ENCODE measurements around the gene DDC. TPM values are rescaled to one million over a fixed set of nuclear protein-coding genes. Genes with fewer than 3 reads are reported as not detected.
"Not testable (repeated sequence)": the region's sequence is repeated elsewhere in the genome, so short reads cannot be mapped to it uniquely, and the experiment has no call there.

The DDC gene
- total RNA-seq, 1 experiment from 2014 or later = 0.35 TPM

DNA sequence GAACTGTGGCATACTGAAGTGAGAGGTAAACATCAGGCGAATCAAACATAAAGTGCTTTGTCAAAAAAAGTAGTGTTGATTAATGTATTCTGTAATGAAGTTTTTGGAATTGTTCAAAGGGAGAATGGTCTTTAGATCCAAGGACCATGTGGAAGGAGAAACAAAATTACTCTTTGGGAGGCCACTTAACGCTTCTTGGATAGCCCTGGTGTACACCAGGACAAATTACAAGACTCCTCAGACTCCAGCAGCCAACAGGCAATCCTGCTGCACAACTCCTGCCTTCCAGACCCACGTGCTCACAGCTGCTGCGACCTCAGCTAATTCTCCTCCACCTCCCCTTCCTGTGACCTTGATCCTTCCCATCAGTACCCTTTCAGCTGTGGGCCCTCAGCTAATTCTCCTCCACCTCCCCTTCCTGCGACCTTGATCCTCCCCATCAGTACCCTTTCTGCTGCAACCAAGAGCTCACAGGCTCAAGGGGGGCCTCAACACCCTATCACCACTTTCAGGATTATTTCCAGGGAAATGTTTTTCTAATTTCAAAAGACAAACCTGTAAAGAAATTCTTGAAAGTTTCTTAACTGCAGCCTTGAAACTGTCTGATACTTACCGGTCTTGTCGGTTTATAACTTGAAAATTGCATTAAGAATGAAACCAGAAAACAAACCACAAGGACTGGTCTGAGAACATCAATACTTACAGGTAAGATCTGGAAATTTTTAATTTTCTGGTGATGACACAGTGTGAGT lies 29.7 kb upstream of the DDC start:
- H3K36me3 ChIP-seq (replicated peaks; ENCODE audit: control insufficient read depth, insufficient read depth, low read length) = peaks cover 4% of the 10 kb centered on the region
- H3K27me3 ChIP-seq (ENCODE audit: control insufficient read depth, insufficient read depth, low read length) = no peaks in the 10 kb centered on the region
- DNase-seq = no peak
- no peak overlapping the region for H3K4me3 ChIP-seq (ENCODE audit: insufficient read depth, low read depth, low read length)

DNA sequence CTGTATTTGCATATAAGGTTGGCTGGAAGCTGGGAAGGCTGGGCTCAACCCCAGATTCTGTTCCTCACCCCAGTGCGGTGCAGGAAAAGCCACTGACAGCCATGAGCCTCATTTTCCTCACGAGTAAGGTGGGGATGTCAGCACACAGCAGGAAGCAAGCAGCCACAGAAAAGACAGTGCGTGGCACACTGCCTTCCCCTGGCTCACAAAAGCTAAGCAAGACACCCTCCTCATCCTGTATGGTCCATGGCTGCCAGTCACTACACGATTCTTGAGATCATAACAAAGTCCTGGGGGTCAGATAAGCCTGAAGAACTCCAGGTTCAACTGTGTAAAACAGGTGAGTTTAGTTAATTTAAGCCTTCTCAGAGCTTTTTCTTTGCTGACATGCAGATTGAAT lies 28.9 kb upstream of the DDC start:
- Histone ChIP-seq H3K36me3 (replicated peaks; ENCODE audit: control insufficient read depth, insufficient read depth, low read length) (peaks cover 4% of the 10 kb centered on the region), H3K4me3 (ENCODE audit: insufficient read depth, low read depth, low read length) (no peak overlapping the region), H3K27me3 (ENCODE audit: control insufficient read depth, insufficient read depth, low read length) (no peaks in the 10 kb centered on the region)
- no peak for DNase-seq

DNA sequence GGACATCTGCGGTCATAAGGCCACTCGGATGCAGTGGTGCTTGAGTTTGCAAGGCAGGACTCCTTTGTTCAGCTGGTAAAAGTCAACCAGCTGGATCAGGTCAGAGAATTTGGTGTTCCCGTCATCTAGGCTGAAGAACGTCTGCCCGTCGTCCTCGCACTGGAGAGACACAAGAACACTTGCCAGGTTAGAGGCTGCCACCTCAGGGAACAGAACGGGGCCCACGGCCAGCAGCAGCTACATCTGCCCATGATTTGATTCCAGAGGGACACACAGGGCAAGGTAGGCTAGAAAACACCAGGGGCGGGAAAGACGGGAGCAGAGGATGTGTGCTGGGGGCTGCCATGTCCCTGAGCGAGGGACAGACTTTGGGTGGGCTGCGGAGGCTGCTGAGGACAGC lies 27.7 kb upstream of the DDC start:
- Histone ChIP-seq H3K36me3 (replicated peaks; ENCODE audit: control insufficient read depth, insufficient read depth, low read length) (peaks cover 1% of the 10 kb centered on the region), H3K27me3 (ENCODE audit: control insufficient read depth, insufficient read depth, low read length) (no peaks in the 10 kb centered on the region), H3K4me3 (ENCODE audit: insufficient read depth, low read depth, low read length) (no peak overlapping the region)
- no peak for DNase-seq

DNA sequence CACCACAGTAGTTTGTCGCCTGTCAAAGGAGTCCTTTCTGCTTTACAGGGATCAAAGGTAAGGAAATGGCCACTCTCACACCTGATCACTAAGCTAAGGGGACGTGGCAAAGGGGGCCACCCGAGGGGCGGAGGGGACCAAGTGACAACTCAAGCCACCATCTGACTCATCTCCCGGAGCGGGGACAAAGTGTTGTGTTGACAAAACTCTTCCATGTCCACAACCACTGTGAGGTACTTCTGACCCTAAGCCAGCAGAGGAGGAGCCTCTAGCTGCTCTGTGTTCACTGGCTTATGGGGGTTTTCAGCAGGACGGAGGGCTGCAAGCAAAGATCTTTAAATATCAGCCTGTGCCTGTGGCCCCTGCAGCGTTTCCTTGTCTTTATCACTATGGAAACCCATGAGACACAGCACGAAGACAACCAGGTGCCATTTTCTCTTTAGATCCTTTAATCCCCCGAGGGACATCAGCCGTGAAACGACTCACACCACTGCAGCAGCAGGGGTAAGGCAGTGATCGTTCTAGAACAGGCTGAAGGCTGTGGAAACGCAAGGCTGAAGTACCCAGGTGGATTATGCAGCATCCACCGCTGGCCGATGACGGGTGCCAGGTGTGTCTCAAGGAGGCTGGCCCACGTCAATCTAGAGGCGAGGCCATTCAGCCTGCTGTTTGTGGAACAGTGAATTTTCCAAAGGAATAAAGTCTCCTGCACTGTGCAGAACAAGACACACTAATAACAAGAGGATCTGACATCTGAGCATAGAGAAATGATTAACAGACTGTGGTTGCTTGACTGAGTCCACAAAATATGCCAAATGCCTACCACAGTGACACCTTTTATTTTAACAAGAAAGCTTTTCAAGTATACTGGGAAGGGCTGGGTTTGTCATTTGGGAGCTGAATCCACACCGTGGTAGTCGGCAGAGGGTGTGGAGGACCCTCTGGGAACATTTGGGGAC lies 26.6 kb upstream of the DDC start:
- DNase-seq = no peak
- no peak overlapping the region for H3K4me3 ChIP-seq (ENCODE audit: insufficient read depth, low read depth, low read length)
- no peaks in the 10 kb centered on the region; the same call in none of the 2 replicates for H3K36me3 ChIP-seq (replicated peaks; ENCODE audit: control insufficient read depth, insufficient read depth, low read length)
- no peaks in the 10 kb centered on the region for H3K27me3 ChIP-seq (ENCODE audit: control insufficient read depth, insufficient read depth, low read length)

DNA sequence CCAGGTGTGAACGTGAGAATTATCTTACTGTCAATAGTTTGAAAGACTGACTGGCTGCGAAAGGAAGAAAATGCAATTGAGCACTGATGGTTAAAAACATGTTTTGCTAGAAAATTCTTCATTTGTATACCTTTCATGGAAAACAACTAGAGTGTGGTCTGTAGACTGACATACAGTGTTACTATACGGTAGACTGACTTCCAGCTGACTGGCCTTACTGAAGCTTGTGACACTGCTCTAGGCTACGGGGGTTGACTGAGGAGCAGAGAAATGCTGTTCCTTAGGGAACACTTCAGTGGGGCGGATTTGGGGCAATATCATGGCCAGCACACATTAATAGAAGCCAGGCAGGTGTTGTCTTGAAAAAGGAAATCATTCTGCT lies 25.9 kb upstream of the DDC start:
- Histone ChIP-seq H3K4me3 (ENCODE audit: insufficient read depth, low read depth, low read length) (no peak overlapping the region), H3K36me3 (replicated peaks; ENCODE audit: control insufficient read depth, insufficient read depth, low read length) (no peaks in the 10 kb centered on the region; the same call in none of the 2 replicates), H3K27me3 (ENCODE audit: control insufficient read depth, insufficient read depth, low read length) (no peaks in the 10 kb centered on the region)
- DNase-seq = no peak

DNA sequence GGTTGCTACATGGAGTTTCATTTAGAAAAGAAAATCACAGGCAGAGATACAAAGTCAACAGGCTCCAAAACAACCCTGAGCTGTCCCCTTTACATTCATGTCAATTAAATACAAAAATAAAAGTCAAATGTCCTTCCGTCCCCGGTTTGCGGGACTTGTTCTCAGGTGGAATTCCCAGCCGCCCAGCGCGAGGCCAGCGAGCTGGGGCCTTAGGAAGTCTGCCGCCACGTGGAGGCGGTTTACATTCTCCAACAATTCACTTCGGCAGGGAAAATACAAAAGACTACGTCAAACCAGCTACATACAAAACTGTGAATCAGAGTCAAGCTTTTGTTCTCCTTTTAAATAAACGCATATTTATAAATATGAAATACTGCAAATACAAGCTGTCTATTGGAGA lies 25.3 kb upstream of the DDC start:
- H3K4me3 ChIP-seq (ENCODE audit: insufficient read depth, low read depth, low read length) = no peak overlapping the region
- no peaks in the 10 kb centered on the region for H3K27me3 ChIP-seq (ENCODE audit: control insufficient read depth, insufficient read depth, low read length)
- no peak for DNase-seq
- no peaks in the 10 kb centered on the region; the same call in none of the 2 replicates for H3K36me3 ChIP-seq (replicated peaks; ENCODE audit: control insufficient read depth, insufficient read depth, low read length)

DNA sequence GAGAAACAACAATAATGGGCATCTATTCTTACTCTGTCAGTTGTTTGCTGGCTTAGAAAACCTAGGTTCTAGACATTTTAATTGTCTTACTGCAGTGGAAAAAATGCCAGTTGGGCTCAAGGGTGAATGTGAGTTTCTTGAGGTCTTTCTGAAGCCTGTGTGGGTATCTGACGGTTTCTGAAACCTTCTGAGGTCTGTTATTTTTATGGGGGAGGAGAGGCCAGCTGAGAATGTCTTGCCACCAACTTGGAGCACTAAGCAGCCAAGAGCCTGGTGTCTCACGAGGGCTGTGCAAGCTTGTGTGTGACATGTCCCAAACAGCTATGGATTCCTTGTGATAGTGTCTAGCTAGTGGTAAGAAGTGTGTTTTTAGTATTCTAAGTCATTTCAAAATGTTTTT lies 24.2 kb upstream of the DDC start:
- DNase-seq = no peak
- H3K27me3 ChIP-seq (ENCODE audit: control insufficient read depth, insufficient read depth, low read length) = no peaks in the 10 kb centered on the region
- H3K36me3 ChIP-seq (replicated peaks; ENCODE audit: control insufficient read depth, insufficient read depth, low read length) = no peaks in the 10 kb centered on the region; the same call in 1 of the 2 replicates
- no peak overlapping the region for H3K4me3 ChIP-seq (ENCODE audit: insufficient read depth, low read depth, low read length)

DNA sequence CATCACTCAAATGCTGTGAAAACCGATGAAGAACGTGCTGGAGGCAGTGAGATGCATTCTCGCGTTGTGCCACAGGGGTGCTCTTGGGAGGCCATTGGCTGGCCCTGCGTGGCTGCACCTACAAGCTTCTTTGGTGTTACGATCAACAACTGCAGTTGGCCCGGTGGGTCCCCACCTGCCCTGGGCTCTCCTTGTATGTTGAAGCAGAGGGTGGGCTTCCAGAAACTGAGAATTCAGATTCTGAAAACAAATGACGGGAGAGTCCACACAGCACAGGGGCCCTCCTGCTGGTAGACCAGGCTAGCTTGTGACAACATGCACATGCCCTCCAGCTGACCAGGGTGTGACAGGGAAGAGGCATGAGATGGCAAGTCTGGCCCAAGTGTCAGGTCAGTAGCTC lies 23.7 kb upstream of the DDC start:
- H3K36me3 ChIP-seq (replicated peaks; ENCODE audit: control insufficient read depth, insufficient read depth, low read length) = no peaks in the 10 kb centered on the region; the same call in 1 of the 2 replicates
- no peaks in the 10 kb centered on the region for H3K27me3 ChIP-seq (ENCODE audit: control insufficient read depth, insufficient read depth, low read length)
- peak; percentile 72 for DNase-seq
- no peak overlapping the region for H3K4me3 ChIP-seq (ENCODE audit: insufficient read depth, low read depth, low read length)

DNA sequence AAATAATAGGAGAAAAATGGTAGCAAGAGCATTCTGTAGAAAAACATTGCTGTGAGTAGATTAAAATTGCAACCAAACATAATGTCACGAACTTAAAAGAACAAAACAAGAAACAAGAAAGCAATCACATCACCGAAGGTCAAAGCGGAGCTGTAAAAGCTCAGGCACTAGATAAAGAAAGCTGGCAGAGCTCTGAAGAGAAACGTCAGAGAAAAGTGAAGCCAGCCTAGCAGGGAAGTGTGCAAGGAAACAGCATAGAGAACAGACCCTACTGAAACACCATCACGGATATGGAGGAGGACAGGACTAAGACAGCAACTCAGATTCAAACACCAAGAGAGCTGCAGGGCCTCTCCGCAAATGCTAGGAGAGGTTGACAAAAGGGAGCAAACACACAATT lies 22.5 kb upstream of the DDC start:
- Histone ChIP-seq H3K4me3 (ENCODE audit: insufficient read depth, low read depth, low read length) (no peak overlapping the region), H3K27me3 (ENCODE audit: control insufficient read depth, insufficient read depth, low read length) (no peaks in the 10 kb centered on the region), H3K36me3 (replicated peaks; ENCODE audit: control insufficient read depth, insufficient read depth, low read length) (no peaks in the 10 kb centered on the region)
- DNase-seq = no peak

DNA sequence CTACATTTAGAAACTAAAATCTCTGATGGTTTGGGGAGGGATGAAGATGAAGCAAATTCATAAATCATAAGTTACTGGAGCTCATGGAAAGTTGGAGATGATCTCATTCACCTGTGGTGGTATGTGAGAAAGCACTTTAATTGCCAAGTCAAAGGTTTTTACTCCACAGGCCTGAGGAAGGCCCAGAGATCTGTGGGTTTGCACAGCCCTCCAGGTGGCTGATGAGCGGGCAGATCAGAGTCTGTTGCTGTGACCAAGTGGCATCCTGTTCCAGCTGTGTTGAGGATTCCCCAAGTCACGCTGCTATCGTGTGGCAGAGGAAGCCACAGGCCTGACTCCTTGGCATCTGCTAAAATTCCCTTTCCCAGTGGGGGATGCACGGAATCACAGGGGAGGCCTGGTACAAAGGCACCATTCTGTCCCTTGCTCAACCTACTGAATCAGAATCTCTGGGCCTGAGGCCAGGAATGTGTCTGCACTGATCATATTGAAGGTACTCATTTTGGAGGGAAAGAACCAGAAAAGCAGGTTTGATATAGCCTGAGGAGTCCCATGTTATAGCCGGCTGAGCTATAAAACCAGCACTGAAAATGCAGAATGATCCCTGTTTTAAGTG lies 19.7 kb upstream of the DDC start:
- Histone ChIP-seq H3K36me3 (replicated peaks; ENCODE audit: control insufficient read depth, insufficient read depth, low read length) (no peaks in the 10 kb centered on the region), H3K27me3 (ENCODE audit: control insufficient read depth, insufficient read depth, low read length) (no peaks in the 10 kb centered on the region), H3K4me3 (ENCODE audit: insufficient read depth, low read depth, low read length) (no peak overlapping the region)
- DNase-seq = no peak

DNA sequence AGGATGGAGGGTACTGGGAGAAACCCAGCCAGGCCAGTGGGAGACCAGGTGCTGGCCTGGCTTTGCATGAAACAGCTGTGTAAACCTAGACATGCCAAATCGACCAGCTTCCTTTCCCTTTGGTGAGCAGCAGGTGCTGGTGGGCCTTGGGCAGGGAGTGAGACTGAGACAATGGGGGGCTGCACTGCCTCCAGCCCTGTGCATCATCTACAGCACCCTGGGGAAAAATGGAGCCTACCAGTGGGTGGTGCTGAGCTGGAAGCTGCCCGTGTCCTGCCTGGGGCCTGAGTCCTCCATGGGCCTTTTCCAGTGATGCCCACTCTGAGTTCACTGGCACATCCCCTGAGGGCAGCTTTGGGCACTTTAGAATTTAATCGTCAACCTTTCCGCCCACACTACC lies 19.2 kb upstream of the DDC start:
- DNase-seq = no peak
- H3K36me3 ChIP-seq (replicated peaks; ENCODE audit: control insufficient read depth, insufficient read depth, low read length) = no peaks in the 10 kb centered on the region
- no peaks in the 10 kb centered on the region for H3K27me3 ChIP-seq (ENCODE audit: control insufficient read depth, insufficient read depth, low read length)
- H3K4me3 ChIP-seq (ENCODE audit: insufficient read depth, low read depth, low read length) = no peak overlapping the region

DNA sequence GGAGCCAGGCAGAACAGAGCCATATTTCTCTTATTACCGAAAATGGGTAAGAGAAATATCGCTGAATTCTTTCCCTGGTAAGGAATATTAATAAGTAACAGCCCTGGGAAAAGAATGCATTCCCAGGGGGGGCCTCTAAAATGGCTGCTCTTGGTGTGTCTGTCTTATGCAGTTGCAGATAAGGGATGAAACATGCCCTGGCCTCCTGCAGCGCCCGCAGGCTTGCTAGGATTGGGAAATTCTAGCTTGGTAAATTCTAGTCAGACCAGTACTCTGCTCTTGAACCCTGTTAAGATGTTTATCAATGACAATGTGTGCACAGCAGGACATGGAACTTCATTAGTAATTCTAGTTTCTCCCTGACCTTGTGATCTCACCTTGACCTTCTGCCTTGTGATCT lies 18.1 kb upstream of the DDC start:
- H3K36me3 ChIP-seq (replicated peaks; ENCODE audit: control insufficient read depth, insufficient read depth, low read length); H3K4me3 ChIP-seq (ENCODE audit: insufficient read depth, low read depth, low read length); DNase-seq; H3K27me3 ChIP-seq (ENCODE audit: control insufficient read depth, insufficient read depth, low read length): not testable (repeated sequence)

DNA sequence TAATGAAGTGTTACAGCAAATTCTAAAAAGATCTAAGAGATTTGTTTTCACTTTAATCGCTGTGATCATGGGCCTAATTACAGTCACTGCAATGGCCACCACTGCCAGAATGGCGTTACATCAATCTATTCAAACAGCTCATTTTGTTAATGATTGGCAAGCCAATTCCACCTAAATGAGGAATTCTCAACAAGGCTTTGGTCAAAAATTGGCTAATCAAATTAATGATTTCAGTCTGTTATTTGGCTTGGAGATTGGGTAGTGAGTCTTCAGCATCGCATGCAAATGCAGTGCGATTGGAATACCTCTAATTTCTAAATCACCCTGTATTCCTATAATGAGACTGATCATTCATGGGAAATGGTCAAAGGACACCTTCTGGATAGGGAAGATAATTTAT lies 17.1 kb upstream of the DDC start:
- not testable (repeated sequence) for H3K36me3 ChIP-seq (replicated peaks; ENCODE audit: control insufficient read depth, insufficient read depth, low read length); H3K4me3 ChIP-seq (ENCODE audit: insufficient read depth, low read depth, low read length); H3K27me3 ChIP-seq (ENCODE audit: control insufficient read depth, insufficient read depth, low read length); DNase-seq

DNA sequence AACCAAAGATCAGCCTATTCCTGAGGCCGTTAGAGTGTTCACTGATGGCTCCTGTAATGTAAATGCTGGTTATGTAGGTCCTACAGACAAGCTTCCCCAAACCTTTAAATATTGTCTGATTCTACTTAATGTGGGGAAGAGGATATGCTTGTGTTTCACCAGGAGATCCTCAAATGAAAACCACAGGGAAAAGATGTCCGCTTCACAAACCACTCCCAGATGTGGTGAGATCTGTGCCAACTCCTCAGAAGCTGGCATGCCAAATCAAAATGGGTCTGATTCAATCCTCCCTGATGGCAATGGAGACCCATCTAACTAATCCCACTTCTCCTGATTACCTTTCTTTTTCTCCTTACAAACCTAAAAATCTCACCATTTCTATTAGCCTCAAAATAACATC lies 15.5 kb upstream of the DDC start:
- not testable (repeated sequence) for DNase-seq

DNA sequence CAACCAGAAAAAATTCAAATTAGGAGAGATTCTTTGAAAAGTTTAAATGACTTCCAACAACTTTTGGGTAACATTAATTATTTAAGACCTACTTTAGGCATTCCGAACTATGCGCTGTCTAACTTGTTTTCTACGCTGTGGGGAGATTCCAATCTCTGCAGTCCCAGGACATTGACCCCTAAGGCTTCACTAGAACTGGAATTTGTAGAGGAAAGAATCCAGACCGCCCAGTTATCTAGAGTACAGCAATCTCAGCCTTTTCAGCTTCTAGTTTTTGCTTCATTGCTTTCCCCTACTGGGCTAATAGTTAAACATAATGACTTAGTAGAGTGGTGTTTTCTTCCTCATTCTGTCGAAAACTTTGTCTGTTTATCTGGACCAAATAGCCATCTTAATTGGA lies 14.9 kb upstream of the DDC start:
- DNase-seq = no peak
- Histone ChIP-seq H3K36me3 (replicated peaks; ENCODE audit: control insufficient read depth, insufficient read depth, low read length) (no peaks in the 10 kb centered on the region), H3K27me3 (ENCODE audit: control insufficient read depth, insufficient read depth, low read length) (no peaks in the 10 kb centered on the region), H3K4me3 (ENCODE audit: insufficient read depth, low read depth, low read length) (no peak overlapping the region)

More for the DNA sequence above, 15.5 kb upstream of the DDC start:
- H3K27me3 ChIP-seq (ENCODE audit: control insufficient read depth, insufficient read depth, low read length); H3K36me3 ChIP-seq (replicated peaks; ENCODE audit: control insufficient read depth, insufficient read depth, low read length); H3K4me3 ChIP-seq (ENCODE audit: insufficient read depth, low read depth, low read length): not testable (repeated sequence)

Measured in H7 (cell line).